H1 (cell line): ENCODE results near the gene VOPP1. TPM values are rescaled to one million over a fixed set of nuclear protein-coding genes. Genes with fewer than 3 reads are reported as not detected.
A peak's percentile ranks its signal among the peaks of the same experiment; 100 is the strongest.

Experiments
- CTCF ChIA-PET: fragments of 300-600 bp; sonication (Branson Sonifier 250); formaldehyde crosslinking; loops from one replicate; lab custom pipeline; 2021; ENCODE audit not compliant: partially characterized antibody; lab: Charles Lee
- POLR2A ChIA-PET: fragments of 300-600 bp; sonication (Branson Sonifier 250); formaldehyde crosslinking; loops from one replicate; lab custom pipeline; 2021; ENCODE audit warnings: inconsistent platforms; ENCODE audit not compliant: partially characterized antibody; lab: Charles Lee
- DNase-seq, 2 experiments: peaks; one replicate each; pipeline versions ENCODE4 v3.0.0 to v3.0.0-alpha.2; 2010 to 2022; ENCODE audit warnings: low spot score in 2 of 2, low read depth in 1 of 2, mixed read lengths in 1 of 2
- FAIRE-seq: peaks from 2 replicates; lab custom pipeline; 2011; peaks lifted over from hg19 to GRCh38; lab: Jason Lieb, UNC
- H2AFZ ChIP-seq: 2 replicates; pipeline ENCODE4 v1.8.1; 2012; ENCODE audit warnings: low read length, inconsistent platforms
- H2AK5ac ChIP-seq: 2 replicates; pipeline ENCODE4 v1.6.1; 2013; ENCODE audit warnings: low read depth, low read length
- H2BK120ac ChIP-seq: replicated peaks from 2 replicates; pipeline ENCODE3; 2013; ENCODE audit warnings: low read depth, low read length, inconsistent platforms
- H2BK12ac ChIP-seq: 2 replicates; pipeline ENCODE4 v1.6.1; 2013; ENCODE audit warnings: low read depth, low read length
- H2BK15ac ChIP-seq: 2 replicates; pipeline ENCODE4 v1.6.1; 2013; ENCODE audit warnings: low read length
- H2BK20ac ChIP-seq: 2 replicates; pipeline ENCODE4 v1.6.1; 2013; ENCODE audit warnings: low read length
- H2BK5ac ChIP-seq: 2 replicates; pipeline ENCODE4 v1.6.1; 2013; ENCODE audit warnings: low read depth, low read length
- H3K14ac ChIP-seq: 2 replicates; pipeline ENCODE4 v1.6.1; 2013; ENCODE audit warnings: inconsistent platforms; ENCODE audit not compliant: insufficient read length
- H3K18ac ChIP-seq: 2 replicates; pipeline ENCODE4 v1.6.1; 2013; ENCODE audit warnings: low read length; ENCODE audit errors: extremely low read depth
- H3K23ac ChIP-seq: 2 replicates; pipeline ENCODE4 v1.6.1; 2013; ENCODE audit warnings: inconsistent platforms; ENCODE audit not compliant: insufficient read length
- H3K23me2 ChIP-seq: 2 replicates; pipeline ENCODE4 v1.6.1; 2013; ENCODE audit warnings: low read depth, low read length
- H3K27ac ChIP-seq: 2 replicates; pipeline ENCODE4 v1.6.1; 2011; ENCODE audit warnings: low read depth, low read length, inconsistent platforms
- H3K27me3 ChIP-seq, 4 experiments: replicated peaks in 1 of 4; 1 replicate in 1 of 4; 2 replicates in 3 of 4; pipeline versions ENCODE4 v1.6.1 to v1.8.1; 2011 to 2013; ENCODE audit warnings: low read length in 3 of 4, mild to moderate bottlenecking in 3 of 4, inconsistent platforms in 2 of 4, mixed read lengths in 2 of 4, moderate library complexity in 1 of 4; ENCODE audit not compliant: control insufficient read depth in 3 of 4, insufficient read depth in 3 of 4; ENCODE audit errors: extremely low read depth in 1 of 4
- H3K36me3 ChIP-seq, 4 experiments: 2 replicates each; pipeline versions ENCODE4 v1.6.1 to v1.8.1; 2011 to 2013; ENCODE audit warnings: mild to moderate bottlenecking in 4 of 4, low read length in 3 of 4, moderate library complexity in 2 of 4, control low read depth in 1 of 4, inconsistent platforms in 1 of 4; ENCODE audit not compliant: insufficient read depth in 4 of 4, control insufficient read depth in 2 of 4
- H3K4ac ChIP-seq: replicated peaks from 2 replicates; pipeline ENCODE3; 2013; ENCODE audit warnings: low read length, low read depth, mixed read lengths, inconsistent platforms; ENCODE audit not compliant: insufficient read length
- H3K4me1 ChIP-seq, 4 experiments: replicated peaks in 1 of 4; 1 replicate in 1 of 4; 2 replicates in 3 of 4; pipeline versions ENCODE4 v1.6.1 to v1.8.1; 2011 to 2013; ENCODE audit warnings: low read length in 3 of 4, inconsistent platforms in 2 of 4, mixed read lengths in 1 of 4; ENCODE audit not compliant: insufficient read depth in 4 of 4, control insufficient read depth in 3 of 4
- H3K4me2 ChIP-seq, 2 experiments: 2 replicates each; pipeline versions ENCODE4 v1.6.1 to v1.8.1; 2011 to 2013; ENCODE audit warnings: low read depth in 2 of 2, low read length in 2 of 2, control low read depth in 1 of 2, inconsistent platforms in 1 of 2, mild to moderate bottlenecking in 1 of 2; ENCODE audit not compliant: insufficient read depth in 1 of 2
- H3K4me3 ChIP-seq, 4 experiments: fragments of 200-600, 300-600 bp in 1 of 4; sonication (generic), shearing (Covaris generic), sonication (Bioruptor Twin) in 1 of 4; 2 replicates each; pipeline versions ENCODE4 v1.5.1 to v1.8.1; 2011 to 2016; ENCODE audit warnings: low read length in 4 of 4, low read depth in 3 of 4, control low read depth in 2 of 4, inconsistent platforms in 2 of 4, mild to moderate bottlenecking in 2 of 4, mixed read lengths in 1 of 4, moderate library complexity in 1 of 4; ENCODE audit not compliant: insufficient read depth in 2 of 4; ENCODE audit errors: extremely low read depth in 1 of 4
- H3K56ac ChIP-seq: replicated peaks from 2 replicates; pipeline ENCODE3; 2013; ENCODE audit warnings: low read depth, mild to moderate bottlenecking, mixed read lengths, low read length, inconsistent platforms; ENCODE audit not compliant: insufficient read length
- H3K79me1 ChIP-seq: 2 replicates; pipeline ENCODE4 v1.6.1; 2013; ENCODE audit warnings: low read depth, low read length, control low read depth
- H3K79me2 ChIP-seq, 2 experiments: 2 replicates each; pipeline versions ENCODE4 v1.6.1 to v1.8.1; 2012 to 2013; ENCODE audit warnings: low read length in 2 of 2, mild to moderate bottlenecking in 2 of 2, inconsistent platforms in 1 of 2; ENCODE audit not compliant: insufficient read depth in 2 of 2, control insufficient read depth in 1 of 2
- H3K9ac ChIP-seq, 4 experiments: replicated peaks in 1 of 4; 1 replicate in 1 of 4; 2 replicates in 3 of 4; pipeline versions ENCODE4 v1.6.1 to v1.8.1; 2011 to 2013; ENCODE audit warnings: low read depth in 3 of 4, low read length in 3 of 4, control low read depth in 2 of 4, mild to moderate bottlenecking in 2 of 4, moderate library complexity in 2 of 4, inconsistent platforms in 1 of 4; ENCODE audit errors: extremely low read depth in 1 of 4
- H3K9me3 ChIP-seq, 2 experiments: 2 replicates each; pipeline versions ENCODE4 v1.6.1 to v1.8.1; 2012 to 2013; ENCODE audit warnings: mild to moderate bottlenecking in 2 of 2, moderate library complexity in 2 of 2, control low read depth in 1 of 2, inconsistent platforms in 1 of 2, low read depth in 1 of 2, low read length in 1 of 2, mixed read lengths in 1 of 2; ENCODE audit not compliant: insufficient read depth in 2 of 2
- H4K20me1 ChIP-seq, 2 experiments: replicated peaks in 1 of 2; 2 replicates each; pipeline versions ENCODE3 to v1.8.1; 2011 to 2013; ENCODE audit warnings: inconsistent platforms in 2 of 2, low read length in 2 of 2, mild to moderate bottlenecking in 1 of 2; ENCODE audit not compliant: insufficient read depth in 2 of 2, control insufficient read depth in 1 of 2
- H4K5ac ChIP-seq: 2 replicates; pipeline ENCODE4 v1.6.1; 2013; ENCODE audit warnings: low read length, low read depth, mixed read lengths, inconsistent platforms; ENCODE audit not compliant: insufficient read length
- H4K8ac ChIP-seq: 2 replicates; pipeline ENCODE4 v1.8.0; 2013; ENCODE audit warnings: mild to moderate bottlenecking, moderate library complexity, low read length, inconsistent platforms; ENCODE audit not compliant: insufficient read depth; ENCODE audit errors: extremely low read depth
- H4K91ac ChIP-seq: replicated peaks from 2 replicates; pipeline ENCODE3; 2013; ENCODE audit warnings: low read length, mixed read lengths, inconsistent platforms; ENCODE audit not compliant: insufficient read length
- BACH1 ChIP-seq: IDR thresholded peaks from 2 replicates; pipeline ENCODE4 v1.6.1; 2012; ENCODE audit warnings: low read length, improper control_type of control experiment
- KDM4A ChIP-seq: IDR thresholded peaks from one replicate; pipeline ENCODE4 v1.7.1; 2012; ENCODE audit warnings: low read depth, mild to moderate bottlenecking, moderate library complexity, low read length, inconsistent platforms; ENCODE audit not compliant: severe bottlenecking
- NRF1 ChIP-seq: IDR thresholded peaks from 2 replicates; pipeline ENCODE4 v1.6.1; 2011; ENCODE audit warnings: mild to moderate bottlenecking, low read depth, low read length, improper control_type of control experiment
- POLR2AphosphoS5 ChIP-seq: IDR thresholded peaks from 2 replicates; pipeline ENCODE4 v1.6.1; 2011; ENCODE audit warnings: low read depth, low read length
- SIN3A ChIP-seq, 2 experiments: IDR thresholded peaks in 1 of 2; conservative IDR thresholded peaks in 1 of 2; 2 replicates each; pipeline ENCODE4 v1.6.1; 2011 to 2012; ENCODE audit warnings: low read length in 2 of 2, improper control_type of control experiment in 1 of 2, low read depth in 1 of 2, mild to moderate bottlenecking in 1 of 2
- SP1 ChIP-seq: IDR thresholded peaks from 2 replicates; pipeline ENCODE4 v1.6.1; 2011; ENCODE audit warnings: low read depth, low read length
- SP4 ChIP-seq: IDR thresholded peaks from 2 replicates; pipeline ENCODE4 v1.6.1; 2012; ENCODE audit warnings: low read length, inconsistent platforms
- YY1 ChIP-seq: IDR thresholded peaks from 2 replicates; pipeline ENCODE4 v1.6.1; 2011; ENCODE audit warnings: low read depth, mild to moderate bottlenecking, low read length
- WGBS, 2 experiments: shearing (Covaris generic) in 1 of 2; methylation state at CpG; one replicate each; pipeline versions ENCODE4 v1.1.6 to v1.1.7; 2013 to 2015; ENCODE audit warnings: low lambda C conversion rate in 2 of 2, mixed read lengths in 2 of 2, inconsistent platforms in 1 of 2, low coverage in 1 of 2, missing lambda C conversion rate in 1 of 2; ENCODE audit not compliant: insufficient replicate concordance in 2 of 2, insufficient coverage in 1 of 2, insufficient read length in 1 of 2; ENCODE audit errors: extremely low coverage in 1 of 2, missing lambda C conversion rate in 1 of 2; 5-methylcytosine and 5-hydroxymethylcytosine counted together
- polyA plus RNA-seq, 7 experiments: library from polyadenylated mRNA; depleted of rRNA in 3 of 7; stranded (reverse) in 5 of 7; unstranded in 2 of 7; fragments of >200 nt in 5 of 7; fragments of 200-250 nt in 2 of 7; gene quantifications; 1 replicate in 5 of 7; 2 replicates in 1 of 7; 4 replicates in 1 of 7; pipeline versions ENCODE4 v1.2.1 to v1.2.3, GENCODE V29; 2011 to 2013; ENCODE audit warnings: missing spikeins in 2 of 7, mixed read lengths in 2 of 7
- total RNA-seq: library from RNA; stranded (reverse); fragmentation: NEBNext Ultra II Directional; extraction: Animal tissue kit (Norgen Biotek cat#: 25700); gene quantifications from 2 replicates; pipeline ENCODE4 v1.2.1, GENCODE V29; 2021

Gene VOPP1
- total and polyA plus RNA-seq, 2 of the 8 experiments (the other 6 are each of a cell fraction or from before 2014, with no cell fraction given) = 44.7 to 83.0 TPM

DNA sequence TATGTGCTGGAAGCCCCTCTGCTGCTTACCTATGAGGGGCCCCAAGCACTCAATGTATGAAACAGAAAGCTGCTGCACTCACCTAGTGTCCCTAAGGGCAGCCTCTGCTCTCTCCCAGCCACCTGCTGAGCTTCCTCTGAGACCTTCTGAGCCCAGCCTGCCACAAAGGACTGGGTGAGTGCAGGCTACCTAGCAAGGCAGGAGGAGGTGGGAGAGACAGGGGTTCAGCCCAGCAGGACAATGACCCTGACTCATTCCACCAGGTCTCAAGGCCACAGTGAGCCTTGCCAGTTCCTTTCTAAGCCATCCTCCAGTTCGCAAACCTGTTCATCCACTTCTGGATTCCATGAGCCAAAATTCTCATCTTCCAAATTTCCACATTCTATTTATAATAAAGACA is 16.3 kb downstream of the VOPP1 start:
- Histone ChIP-seq H3K9ac (no peak overlapping the region), H4K8ac (no peak overlapping the region; the same call in 1 of the 2 replicates), H3K79me2 (peaks cover 16 to 98% of the 10 kb centered on the region in 2 experiments), H2BK12ac (0 out of 2 replicates have a peak overlapping the region, but pooled peaks have one; percentile 82), H3K79me1 (peaks cover 39% of the 10 kb centered on the region), H3K4me2 (peak overlapping the region; percentile 63 to 86), H3K4me1 (peaks cover 13 to 46% (median 26%) of the 10 kb centered on the region in 4 experiments), H3K9me3 (no peaks in the 10 kb centered on the region), H3K56ac (no peak overlapping the region), H2AK5ac (peak overlapping the region; percentile 28; the same call in 1 of the 2 replicates), H3K4ac (no peak overlapping the region), H3K36me3 (no peaks in the 10 kb centered on the region), H3K23ac (no peak overlapping the region), H4K5ac (no peak overlapping the region), H3K18ac (0 out of 2 replicates have a peak overlapping the region, but pooled peaks have one; percentile 42), H2BK20ac (0 out of 2 replicates have a peak overlapping the region, but pooled peaks have one; percentile 37), H3K14ac (no peak overlapping the region), H3K23me2 (no peaks in the 10 kb centered on the region; the same call in 1 of the 2 replicates), H2AFZ (no peak overlapping the region), H3K27me3 (no peaks in the 10 kb centered on the region), H2BK120ac (no peak overlapping the region), H3K4me3 (peak overlapping the region in 1 of 4 experiments; percentile 42; a peak in 1 of 8 replicates), H2BK15ac (no peak overlapping the region), H4K20me1 (peaks cover 6 to 29% of the 10 kb centered on the region in 2 experiments), H4K91ac (peak overlapping the region; percentile 59), H2BK5ac (peak overlapping the region; percentile 36; the same call in 1 of the 2 replicates), H3K27ac (no peak overlapping the region)
- ChIA-PET CTCF (interaction anchor here (1.1 to 2.1 kb wide), 4 partner anchors 10 to 29 kb away, joined by 3 to 7 read pairs (median 5); no protein-coding TSS in a partner anchor), POLR2A (interaction anchor here (0.8 to 2.5 kb wide), 5 partner anchors 9 to 21 kb away, joined by 3 to 11 read pairs (median 3); no protein-coding TSS in a partner anchor)
- DNase-seq (no peak), FAIRE-seq (peak; percentile 58)
- WGBS, 2 experiments = 59% methylated on average over 1 of the region's 1 CpG; no CpG with 5 or more reads in 1 of the 2 experiments
- TF ChIP-seq NRF1 (no peak), POLR2AphosphoS5 (no peak), SP4 (no peak), SP1 (no peak), SIN3A (conservative IDR thresholded peaks at IDR 0.05 in 1 of 2, IDR thresholded peaks at IDR 0.05 in 1 of 2; ENCODE audit: low read depth in 1 of 2, low read length in 2 of 2) (no peak), KDM4A (no peak), YY1 (no peak), BACH1 (no peak)
